Measurements from ENCODE around the gene NEFH.

The NEFH gene

GRCh38 chr22:29512031-29512430 is 32.0 kb downstream of the NEFH start:
- no peaks in the 10 kb centered on the region for H3K27me3 ChIP-seq (ENCODE audit: low read depth, low read length)
- no peak overlapping the region for H3K27ac ChIP-seq (ENCODE audit: low read length)
- peaks cover 53% of the 10 kb centered on the region for H3K36me3 ChIP-seq (replicated peaks; ENCODE audit: low read depth, low read length)
- no peaks in the 10 kb centered on the region for H3K9me3 ChIP-seq (ENCODE audit: insufficient read depth, low read length)
- TF ChIP-seq CTCF (IDR thresholded peaks at IDR 0.05; ENCODE audit: low read depth, low read length), result no peak
- TF ChIP-seq EZH2phosphoT487 (IDR thresholded peaks at IDR 0.05; ENCODE audit: low read depth), result no peak
- no peak overlapping the region for H3K4me3 ChIP-seq (ENCODE audit: low read length)
- no peaks in the 10 kb centered on the region for H4K20me1 ChIP-seq (ENCODE audit: insufficient read depth, low read length)
- H3K4me2 ChIP-seq (ENCODE audit: low read length), result no peak overlapping the region
- peaks cover under 1% of the 10 kb centered on the region; the same call in 1 of the 2 replicates for H3K4me1 ChIP-seq (ENCODE audit: low read length)
- no peak overlapping the region for H2AFZ ChIP-seq (ENCODE audit: low read depth, low read length)
- H3K9ac ChIP-seq (ENCODE audit: low read length), result no peak overlapping the region
- H3K79me2 ChIP-seq (ENCODE audit: low read length), result no peaks in the 10 kb centered on the region

GRCh38 chr22:29517215-29517908 is 37.3 kb downstream of the NEFH start:
- peak overlapping the region; percentile 9; the same call in 1 of the 2 replicates for H3K27ac ChIP-seq (ENCODE audit: low read length)
- peaks cover 49% of the 10 kb centered on the region for H3K36me3 ChIP-seq (replicated peaks; ENCODE audit: low read depth, low read length)
- no peaks in the 10 kb centered on the region for H3K79me2 ChIP-seq (ENCODE audit: low read length)
- H3K9me3 ChIP-seq (ENCODE audit: insufficient read depth, low read length), result no peaks in the 10 kb centered on the region
- H3K4me3 ChIP-seq (ENCODE audit: low read length), result no peak overlapping the region
- H2AFZ ChIP-seq (ENCODE audit: low read depth, low read length), result no peak overlapping the region
- H3K4me2 ChIP-seq (ENCODE audit: low read length), result peak overlapping the region; percentile 10; the same call in 1 of the 2 replicates
- no peak for TF ChIP-seq EZH2phosphoT487 (IDR thresholded peaks at IDR 0.05; ENCODE audit: low read depth)
- no peak for TF ChIP-seq CTCF (IDR thresholded peaks at IDR 0.05; ENCODE audit: low read depth, low read length)
- peaks cover 17% of the 10 kb centered on the region for H3K4me1 ChIP-seq (ENCODE audit: low read length)
- H4K20me1 ChIP-seq (ENCODE audit: insufficient read depth, low read length), result no peaks in the 10 kb centered on the region
- H3K27me3 ChIP-seq (ENCODE audit: low read depth, low read length), result no peaks in the 10 kb centered on the region
- H3K9ac ChIP-seq (ENCODE audit: low read length), result no peak overlapping the region

- peaks cover 47% of the 10 kb centered on the region for H3K36me3 ChIP-seq (replicated peaks; ENCODE audit: low read depth, low read length)
- no peak overlapping the region for H2AFZ ChIP-seq (ENCODE audit: low read depth, low read length)
- H3K4me1 ChIP-seq (ENCODE audit: low read length), result peaks cover 17% of the 10 kb centered on the region
- no peaks in the 10 kb centered on the region for H3K9me3 ChIP-seq (ENCODE audit: insufficient read depth, low read length)
- H3K27me3 ChIP-seq (ENCODE audit: low read depth, low read length), result no peaks in the 10 kb centered on the region
- no peaks in the 10 kb centered on the region for H4K20me1 ChIP-seq (ENCODE audit: insufficient read depth, low read length)
- no peak overlapping the region for H3K4me2 ChIP-seq (ENCODE audit: low read length)
- TF ChIP-seq EZH2phosphoT487 (IDR thresholded peaks at IDR 0.05; ENCODE audit: low read depth) (no peak), CTCF (IDR thresholded peaks at IDR 0.05; ENCODE audit: low read depth, low read length) (no peak)
- no peak overlapping the region for H3K27ac ChIP-seq (ENCODE audit: low read length)
- no peak overlapping the region for H3K9ac ChIP-seq (ENCODE audit: low read length)
- H3K4me3 ChIP-seq (ENCODE audit: low read length), result no peak overlapping the region
- H3K79me2 ChIP-seq (ENCODE audit: low read length), result no peaks in the 10 kb centered on the region
Observed at GRCh38 chr22:29518427-29518826, 38.4 kb downstream of the NEFH start.

GRCh38 chr22:29519996-29520395 is 40.0 kb downstream of the NEFH start:
- Histone ChIP-seq H3K4me1 (ENCODE audit: low read length) (peaks cover 17% of the 10 kb centered on the region), H3K4me2 (ENCODE audit: low read length) (no peak overlapping the region), H3K9me3 (ENCODE audit: insufficient read depth, low read length) (no peaks in the 10 kb centered on the region), H2AFZ (ENCODE audit: low read depth, low read length) (no peak overlapping the region), H3K36me3 (replicated peaks; ENCODE audit: low read depth, low read length) (peaks cover 60% of the 10 kb centered on the region), H3K9ac (ENCODE audit: low read length) (no peak overlapping the region), H4K20me1 (ENCODE audit: insufficient read depth, low read length) (no peaks in the 10 kb centered on the region), H3K79me2 (ENCODE audit: low read length) (no peaks in the 10 kb centered on the region), H3K27ac (ENCODE audit: low read length) (no peak overlapping the region), H3K27me3 (ENCODE audit: low read depth, low read length) (no peaks in the 10 kb centered on the region), H3K4me3 (ENCODE audit: low read length) (no peak overlapping the region)
- no peak for TF ChIP-seq CTCF (IDR thresholded peaks at IDR 0.05; ENCODE audit: low read depth, low read length)
- no peak for TF ChIP-seq EZH2phosphoT487 (IDR thresholded peaks at IDR 0.05; ENCODE audit: low read depth)
